22Rv1 (cell line): ENCODE data around the gene RAB7B.

Source experiments
- ZFX ChIP-seq: fragments of 450-650 bp; IDR thresholded peaks from 2 replicates; pipeline ENCODE4 v1.6.1; 2017; ENCODE audit warnings: antibody characterized with exemption, borderline replicate concordance
- TF ChIP-seq, protein P1 (sequence below): fragments of 450-650 bp; IDR thresholded peaks from 2 replicates; pipeline ENCODE4 v1.5.1; 2017; ENCODE audit warnings: mild to moderate bottlenecking

DNA sequence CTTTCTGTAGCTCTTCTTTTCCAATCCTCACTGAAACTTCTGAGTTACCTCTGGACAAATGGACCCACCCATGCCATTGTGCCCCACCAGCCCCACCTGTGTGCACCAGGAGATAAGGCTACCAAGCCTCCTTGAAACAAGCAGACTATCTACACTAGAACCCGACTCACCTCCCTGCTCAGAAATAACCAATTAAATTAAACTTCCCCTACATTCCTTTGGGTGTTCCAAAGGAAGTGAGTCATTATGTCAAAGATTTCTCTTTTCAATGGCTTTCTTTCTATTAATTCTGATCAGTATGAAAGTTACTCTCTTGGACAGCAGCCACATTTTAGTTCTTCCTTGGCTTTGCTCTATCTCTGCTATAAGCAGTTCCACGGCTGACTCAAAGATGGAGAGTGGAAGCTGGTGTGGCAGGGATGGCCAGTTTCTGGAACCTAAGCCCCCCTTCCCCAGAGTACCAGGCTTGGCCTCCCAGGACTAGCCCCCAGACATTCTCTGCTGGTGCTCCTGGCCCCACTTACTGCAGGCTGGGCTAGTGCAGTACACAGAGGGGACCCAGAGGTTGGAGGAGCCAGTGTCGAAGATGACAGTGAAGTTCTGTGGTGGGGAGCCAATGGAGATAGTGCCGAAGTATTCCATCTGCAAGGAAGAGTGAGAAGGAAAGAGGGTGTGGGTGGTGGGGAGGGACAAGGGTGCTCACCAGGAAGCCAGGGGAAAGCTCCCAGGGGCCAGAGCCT lies 18.6 kb upstream of the RAB7B start:
- TF ChIP-seq ZFX, result no peak
- TF ChIP-seq, protein P1, sequence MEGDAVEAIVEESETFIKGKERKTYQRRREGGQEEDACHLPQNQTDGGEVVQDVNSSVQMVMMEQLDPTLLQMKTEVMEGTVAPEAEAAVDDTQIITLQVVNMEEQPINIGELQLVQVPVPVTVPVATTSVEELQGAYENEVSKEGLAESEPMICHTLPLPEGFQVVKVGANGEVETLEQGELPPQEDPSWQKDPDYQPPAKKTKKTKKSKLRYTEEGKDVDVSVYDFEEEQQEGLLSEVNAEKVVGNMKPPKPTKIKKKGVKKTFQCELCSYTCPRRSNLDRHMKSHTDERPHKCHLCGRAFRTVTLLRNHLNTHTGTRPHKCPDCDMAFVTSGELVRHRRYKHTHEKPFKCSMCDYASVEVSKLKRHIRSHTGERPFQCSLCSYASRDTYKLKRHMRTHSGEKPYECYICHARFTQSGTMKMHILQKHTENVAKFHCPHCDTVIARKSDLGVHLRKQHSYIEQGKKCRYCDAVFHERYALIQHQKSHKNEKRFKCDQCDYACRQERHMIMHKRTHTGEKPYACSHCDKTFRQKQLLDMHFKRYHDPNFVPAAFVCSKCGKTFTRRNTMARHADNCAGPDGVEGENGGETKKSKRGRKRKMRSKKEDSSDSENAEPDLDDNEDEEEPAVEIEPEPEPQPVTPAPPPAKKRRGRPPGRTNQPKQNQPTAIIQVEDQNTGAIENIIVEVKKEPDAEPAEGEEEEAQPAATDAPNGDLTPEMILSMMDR, result no peak
